OCI-LY3 (cell line): ENCODE data around the gene CTSO.

Source experiments
- EZH2phosphoT487 ChIP-seq: fragments of 200-600 bp; shearing (Covaris generic); IDR thresholded peaks from 2 replicates; pipeline ENCODE4 v1.6.1; 2018; ENCODE audit warnings: antibody characterized with exemption, mixed run types, low read depth
- TF ChIP-seq, protein P1 (sequence below): fragments of 200-600, 300-600 bp; sonication (generic); IDR thresholded peaks from 2 replicates; pipeline ENCODE4 v1.5.1; 2014; ENCODE audit warnings: antibody characterized with exemption, low read length, low read depth

DNA sequence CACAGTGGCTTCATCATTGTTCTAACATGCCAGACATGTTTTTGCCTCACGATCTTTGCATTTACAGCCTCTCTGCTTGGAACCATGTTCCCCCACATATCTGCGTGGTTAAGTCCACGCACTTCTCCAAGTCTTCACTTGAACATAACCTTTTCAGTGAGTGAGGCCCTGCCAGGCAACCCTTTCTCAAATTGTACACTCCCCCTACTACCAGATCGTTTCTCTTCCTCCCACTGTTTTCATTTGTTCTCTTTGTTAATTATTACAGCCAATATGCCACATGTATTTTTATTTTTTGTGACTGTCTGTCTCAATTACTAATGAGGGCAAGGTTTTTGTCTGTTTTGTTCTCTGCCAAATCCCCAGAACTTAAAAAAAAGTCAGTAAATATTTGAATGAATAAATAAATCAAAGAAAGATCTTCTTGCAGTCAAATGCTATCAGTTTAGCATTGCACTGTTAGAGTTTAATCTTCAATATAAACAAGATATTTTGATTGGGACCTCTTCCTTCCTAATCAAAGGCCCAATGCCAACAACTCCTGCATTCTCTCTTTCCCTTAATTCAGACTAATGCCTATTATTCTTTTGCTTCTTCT is 18.2 kb downstream of the CTSO start:
- TF ChIP-seq, protein P1, sequence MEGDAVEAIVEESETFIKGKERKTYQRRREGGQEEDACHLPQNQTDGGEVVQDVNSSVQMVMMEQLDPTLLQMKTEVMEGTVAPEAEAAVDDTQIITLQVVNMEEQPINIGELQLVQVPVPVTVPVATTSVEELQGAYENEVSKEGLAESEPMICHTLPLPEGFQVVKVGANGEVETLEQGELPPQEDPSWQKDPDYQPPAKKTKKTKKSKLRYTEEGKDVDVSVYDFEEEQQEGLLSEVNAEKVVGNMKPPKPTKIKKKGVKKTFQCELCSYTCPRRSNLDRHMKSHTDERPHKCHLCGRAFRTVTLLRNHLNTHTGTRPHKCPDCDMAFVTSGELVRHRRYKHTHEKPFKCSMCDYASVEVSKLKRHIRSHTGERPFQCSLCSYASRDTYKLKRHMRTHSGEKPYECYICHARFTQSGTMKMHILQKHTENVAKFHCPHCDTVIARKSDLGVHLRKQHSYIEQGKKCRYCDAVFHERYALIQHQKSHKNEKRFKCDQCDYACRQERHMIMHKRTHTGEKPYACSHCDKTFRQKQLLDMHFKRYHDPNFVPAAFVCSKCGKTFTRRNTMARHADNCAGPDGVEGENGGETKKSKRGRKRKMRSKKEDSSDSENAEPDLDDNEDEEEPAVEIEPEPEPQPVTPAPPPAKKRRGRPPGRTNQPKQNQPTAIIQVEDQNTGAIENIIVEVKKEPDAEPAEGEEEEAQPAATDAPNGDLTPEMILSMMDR = no peak
- no peak for TF ChIP-seq EZH2phosphoT487
